22Rv1 (cell line): ENCODE measurements around the gene KIF3B.

Source experiments
- H3K27ac ChIP-seq: fragments of 450-650 bp; 2 replicates; pipeline ENCODE4 v1.5.1; 2017
- CTCF ChIP-seq: fragments of 450-650 bp; IDR thresholded peaks from 2 replicates; pipeline ENCODE4 v1.5.1; 2017; ENCODE audit warnings: mild to moderate bottlenecking
- ZFX ChIP-seq: fragments of 450-650 bp; IDR thresholded peaks from 2 replicates; pipeline ENCODE4 v1.6.1; 2017; ENCODE audit warnings: antibody characterized with exemption, borderline replicate concordance

Gene KIF3B

GRCh38 chr20:32300647-32301046 lies 23.2 kb downstream of the KIF3B start:
- no peak for TF ChIP-seq ZFX
- no peak for TF ChIP-seq CTCF
- H3K27ac ChIP-seq: no peak overlapping the region

GRCh38 chr20:32301719-32302506 lies 24.5 kb downstream of the KIF3B start:
- no peak overlapping the region for H3K27ac ChIP-seq
- TF ChIP-seq CTCF (no peak), ZFX (no peak)

GRCh38 chr20:32302507-32302872 lies 25.0 kb downstream of the KIF3B start:
- no peak for TF ChIP-seq CTCF
- no peak for TF ChIP-seq ZFX
- no peak overlapping the region for H3K27ac ChIP-seq

DNA sequence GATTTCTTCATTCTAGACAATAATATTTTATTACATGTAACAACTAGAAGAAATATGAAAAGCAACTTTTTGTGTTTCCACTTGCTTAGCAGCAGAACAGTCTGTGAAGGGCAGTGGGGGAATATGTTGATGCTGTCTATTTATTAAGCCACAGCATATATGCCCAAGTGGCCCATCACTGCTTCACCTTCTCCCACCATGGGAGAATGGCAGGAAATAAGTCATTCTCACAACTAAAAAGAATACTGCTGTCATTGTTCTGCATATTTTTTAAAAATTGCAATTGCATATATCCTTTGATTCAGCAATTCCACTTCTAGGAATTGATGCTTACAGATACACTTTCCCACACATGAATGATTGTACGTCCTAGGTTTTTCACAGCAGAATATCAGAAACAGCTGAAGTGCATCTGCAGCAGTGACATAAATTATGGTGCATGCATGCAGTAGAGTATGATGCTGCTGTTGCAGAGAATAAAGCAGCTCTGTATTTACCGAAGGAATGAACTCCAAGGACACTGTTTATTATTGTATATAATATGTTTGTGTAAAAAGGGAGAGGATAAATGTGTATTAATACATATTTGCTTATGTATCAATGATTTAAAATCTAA lies 26.8 kb downstream of the KIF3B start:
- H3K27ac ChIP-seq: no peak overlapping the region
- TF ChIP-seq ZFX (no peak), CTCF (no peak)

DNA sequence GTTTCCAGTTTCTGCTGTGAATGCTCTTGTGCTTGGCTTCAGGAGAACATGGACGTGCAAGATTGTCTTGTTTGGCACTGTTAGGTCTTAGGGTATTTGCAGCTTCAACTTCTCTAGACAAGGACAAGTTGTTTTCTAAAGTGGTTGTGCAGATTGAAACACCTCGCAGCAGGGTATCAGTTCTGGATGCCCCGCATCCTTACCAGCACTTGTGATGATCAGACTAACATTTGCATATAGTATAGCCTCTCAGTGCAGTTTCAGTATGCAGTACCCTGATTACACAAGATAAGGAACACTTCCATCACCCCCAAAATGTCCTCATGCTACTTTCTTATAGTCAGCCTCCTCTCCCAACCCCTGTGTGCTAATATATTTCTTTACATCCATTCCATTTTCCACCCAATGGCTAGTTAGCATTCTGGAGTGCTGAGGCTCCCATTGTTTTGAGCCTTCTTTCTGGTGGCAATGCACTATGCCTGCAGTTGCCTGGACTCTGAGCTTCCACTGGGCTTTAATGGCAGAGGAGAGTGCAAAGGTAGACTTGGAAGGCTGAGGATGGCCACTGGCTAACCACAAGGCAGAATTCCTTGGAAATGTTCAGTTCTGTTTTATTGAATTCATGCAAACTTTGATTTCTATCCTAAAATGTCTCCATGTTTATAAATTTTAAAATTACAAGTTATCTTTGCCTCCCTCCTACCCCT lies 35.4 kb downstream of the KIF3B start:
- H3K27ac ChIP-seq: no peak overlapping the region
- TF ChIP-seq ZFX (no peak), CTCF (no peak)

- TF ChIP-seq ZFX: no peak
- TF ChIP-seq CTCF: no peak
- no peak overlapping the region for H3K27ac ChIP-seq
Observed at GRCh38 chr20:32314768-32315167, 37.3 kb downstream of the KIF3B start.

- no peak overlapping the region for H3K27ac ChIP-seq
- TF ChIP-seq ZFX (no peak), CTCF (no peak)
Observed at GRCh38 chr20:32315399-32315798, 37.9 kb downstream of the KIF3B start.
